HUES64 (cell line): ENCODE measurements around the gene RPS2.

ENCODE experiments used
- H3K27ac ChIP-seq: 2 replicates; pipeline ENCODE4 v1.7.0; 2013; ENCODE audit warnings: low read depth, low read length, inconsistent platforms
- H3K27me3 ChIP-seq: 2 replicates; pipeline ENCODE4 v1.6.1; 2013; ENCODE audit warnings: mild to moderate bottlenecking, low read length; ENCODE audit not compliant: insufficient read depth
- H3K36me3 ChIP-seq: 2 replicates; pipeline ENCODE4 v1.6.1; 2013; ENCODE audit warnings: mild to moderate bottlenecking, low read length; ENCODE audit not compliant: insufficient read depth
- H3K4me1 ChIP-seq: 2 replicates; pipeline ENCODE4 v1.6.1; 2013; ENCODE audit warnings: mild to moderate bottlenecking, low read length, moderate library complexity; ENCODE audit not compliant: insufficient read depth
- H3K4me3 ChIP-seq: 2 replicates; pipeline ENCODE4 v1.5.1; 2013; ENCODE audit warnings: mild to moderate bottlenecking, low read length, moderate library complexity
- H3K9ac ChIP-seq: 2 replicates; pipeline ENCODE4 v1.6.1; 2013; ENCODE audit warnings: mild to moderate bottlenecking, low read depth, low read length
- H3K9me3 ChIP-seq: 2 replicates; pipeline ENCODE4 v1.6.1; 2013; ENCODE audit warnings: low read depth, low read length; ENCODE audit not compliant: insufficient read depth
- WGBS: fragments of 150-250, 120-280 bp; methylation state at CpG from one replicate; pipeline ENCODE4 v1.1.7; 2013; ENCODE audit warnings: missing lambda C conversion rate; 5-methylcytosine and 5-hydroxymethylcytosine counted together

Gene RPS2

GRCh38 chr16:1997494-1998359, 33.1 kb upstream of the RPS2 start:
- no peaks in the 10 kb centered on the region for H3K4me1 ChIP-seq
- H3K36me3 ChIP-seq: peaks cover 57% of the 10 kb centered on the region
- H3K9me3 ChIP-seq: no peaks in the 10 kb centered on the region
- H3K27ac ChIP-seq: no peak overlapping the region
- H3K9ac ChIP-seq: no peak overlapping the region
- peaks cover 4% of the 10 kb centered on the region; the same call in 1 of the 2 replicates for H3K27me3 ChIP-seq
- no peak overlapping the region for H3K4me3 ChIP-seq
- WGBS: 96% methylated on average over 26 of the region's 26 CpGs

- no peak overlapping the region for H3K27ac ChIP-seq
- no peak overlapping the region for H3K9ac ChIP-seq
- 75% methylated on average over 2 of the region's 2 CpGs for WGBS
- H3K4me1 ChIP-seq: peaks cover 4% of the 10 kb centered on the region; the same call in 1 of the 2 replicates
- H3K36me3 ChIP-seq: peaks cover 20% of the 10 kb centered on the region
- no peaks in the 10 kb centered on the region for H3K9me3 ChIP-seq
- no peak overlapping the region for H3K4me3 ChIP-seq
- peaks cover 32% of the 10 kb centered on the region for H3K27me3 ChIP-seq
Observed at GRCh38 chr16:1993731-1994131, 29.1 kb upstream of the RPS2 start.

GRCh38 chr16:1992704-1993317, 28.2 kb upstream of the RPS2 start:
- H3K27ac ChIP-seq: peak overlapping the region; percentile 41; the same call in 1 of the 2 replicates
- peak overlapping the region; percentile 61 for H3K4me3 ChIP-seq
- peaks cover 4% of the 10 kb centered on the region; the same call in 1 of the 2 replicates for H3K4me1 ChIP-seq
- 77% methylated on average over 50 of the region's 50 CpGs for WGBS
- peaks cover 11% of the 10 kb centered on the region for H3K36me3 ChIP-seq
- peak overlapping the region; percentile 80 for H3K9ac ChIP-seq
- H3K27me3 ChIP-seq: peaks cover 39% of the 10 kb centered on the region
- H3K9me3 ChIP-seq: no peaks in the 10 kb centered on the region

GRCh38 chr16:1991948-1992703, 27.5 kb upstream of the RPS2 start:
- H3K27ac ChIP-seq: peak overlapping the region; percentile 41; the same call in 1 of the 2 replicates
- peaks cover 39% of the 10 kb centered on the region for H3K27me3 ChIP-seq
- peaks cover 4% of the 10 kb centered on the region; the same call in 1 of the 2 replicates for H3K4me1 ChIP-seq
- H3K9me3 ChIP-seq: no peaks in the 10 kb centered on the region
- peak overlapping the region; percentile 61 for H3K4me3 ChIP-seq
- WGBS: 12% methylated on average over 89 of the region's 96 CpGs
- H3K36me3 ChIP-seq: peaks cover 4% of the 10 kb centered on the region
- peak overlapping the region; percentile 80 for H3K9ac ChIP-seq

GRCh38 chr16:1991588-1991947, 26.9 kb upstream of the RPS2 start:
- no peak overlapping the region for H3K9ac ChIP-seq
- 17% methylated on average over 22 of the region's 22 CpGs for WGBS
- H3K27me3 ChIP-seq: peaks cover 39% of the 10 kb centered on the region
- H3K36me3 ChIP-seq: peaks cover 2% of the 10 kb centered on the region; the same call in 1 of the 2 replicates
- H3K9me3 ChIP-seq: no peaks in the 10 kb centered on the region
- peaks cover 4% of the 10 kb centered on the region; the same call in 1 of the 2 replicates for H3K4me1 ChIP-seq
- no peak overlapping the region for H3K27ac ChIP-seq
- peak overlapping the region; percentile 56 for H3K4me3 ChIP-seq

- peak overlapping the region; percentile 73 for H3K4me3 ChIP-seq
- H3K36me3 ChIP-seq: peaks cover 6% of the 10 kb centered on the region
- no peaks in the 10 kb centered on the region for H3K9me3 ChIP-seq
- WGBS: 9% methylated on average over 18 of the region's 18 CpGs
- no peak overlapping the region for H3K9ac ChIP-seq
- H3K27me3 ChIP-seq: peaks cover 39% of the 10 kb centered on the region
- H3K4me1 ChIP-seq: peaks cover 4% of the 10 kb centered on the region; the same call in 1 of the 2 replicates
- no peak overlapping the region for H3K27ac ChIP-seq
Observed at GRCh38 chr16:1991135-1991551, 26.5 kb upstream of the RPS2 start.

GRCh38 chr16:1990351-1991134, 25.9 kb upstream of the RPS2 start:
- H3K27me3 ChIP-seq: peaks cover 39% of the 10 kb centered on the region
- H3K9ac ChIP-seq: peak overlapping the region; percentile 58
- WGBS: 1% methylated on average over 45 of the region's 50 CpGs
- H3K9me3 ChIP-seq: no peaks in the 10 kb centered on the region
- peak overlapping the region; percentile 73 for H3K4me3 ChIP-seq
- peak overlapping the region; percentile 48; the same call in 1 of the 2 replicates for H3K27ac ChIP-seq
- peaks cover 4% of the 10 kb centered on the region; the same call in 1 of the 2 replicates for H3K4me1 ChIP-seq
- H3K36me3 ChIP-seq: peaks cover 12% of the 10 kb centered on the region

- peaks cover 4% of the 10 kb centered on the region; the same call in 1 of the 2 replicates for H3K4me1 ChIP-seq
Observed at GRCh38 chr16:1990101-1990350, 25.4 kb upstream of the RPS2 start.

GRCh38 chr16:1989209-1990100, 24.8 kb upstream of the RPS2 start, which contains the start of gene SYNGR3:
TSS of gene SYNGR3 (plus strand) at chr16:1989970. CDS start at chr16:1990103, 133 bp downstream.
- WGBS: 7% methylated on average over 65 of the region's 67 CpGs
- Histone ChIP-seq H3K9me3 (no peaks in the 10 kb centered on the region), H3K4me3 (peak within 1 kb of the TSS; percentile 73), H3K27me3 (peaks cover 39% of the 10 kb centered on the region), H3K9ac (peak within 1 kb of the TSS; percentile 58), H3K36me3 (peaks cover 13% of the 10 kb centered on the region), H3K27ac (peak within 1 kb of the TSS; percentile 48; the same call in 1 of the 2 replicates), H3K4me1 (peaks cover 4% of the 10 kb centered on the region; the same call in 1 of the 2 replicates)

More at GRCh38 chr16:1990101-1990350, 25.4 kb upstream of the RPS2 start:
- peaks cover 39% of the 10 kb centered on the region for H3K27me3 ChIP-seq
- no peak overlapping the region for H3K9ac ChIP-seq
- WGBS: 1% methylated on average over 19 of the region's 25 CpGs
- no peaks in the 10 kb centered on the region for H3K9me3 ChIP-seq
- H3K36me3 ChIP-seq: peaks cover 13% of the 10 kb centered on the region
- peak overlapping the region; percentile 73 for H3K4me3 ChIP-seq
- no peak overlapping the region for H3K27ac ChIP-seq
